ENCODE results near the gene PEBP1. TPM values are rescaled to one million over a fixed set of nuclear protein-coding genes. Genes with fewer than 3 reads are reported as not detected.

The PEBP1 gene
- polyA plus RNA-seq, 2 of the 4 experiments (the other 2 are of a cell fraction), result 169 to 246 TPM

DNA sequence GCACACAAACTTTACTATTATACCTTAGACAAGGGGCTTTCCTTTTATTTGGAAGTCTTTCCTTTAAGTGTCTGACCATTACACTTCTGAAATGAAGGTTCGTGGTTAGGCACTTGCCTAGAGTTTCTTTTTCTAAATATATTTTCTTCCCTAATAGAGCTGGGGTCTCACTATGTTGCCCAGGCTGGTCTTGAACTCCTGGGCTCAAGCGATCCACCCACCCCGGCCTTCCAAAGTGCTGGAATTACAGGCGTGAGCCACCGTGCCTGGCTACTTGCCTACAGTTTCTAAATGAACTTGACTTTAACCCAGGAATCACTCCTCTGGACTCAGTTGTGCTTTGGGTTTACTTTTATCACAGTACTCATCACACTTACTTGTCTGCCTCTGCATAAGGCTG lies 57.6 kb downstream of the PEBP1 start:
- Histone ChIP-seq H3K9me3 (no peaks in the 10 kb centered on the region), H3K4me1 (no peaks in the 10 kb centered on the region), H3K4me3 (no peak overlapping the region), H3K4me2 (no peak overlapping the region), H3K27ac (no peak overlapping the region)
- ChIA-PET POLR2A (no interaction called here), CTCF (interaction anchor here (1.0 to 1.7 kb wide), 3 partner anchors 11 to 183 kb away, joined by 3 to 8 read pairs (median 6); partner anchors contain the start of gene SUDS3)
- TF ChIP-seq MAFK (IDR thresholded peaks at IDR 0.05; ENCODE audit: partially characterized antibody), result no peak
- TF ChIP-seq, protein P1, sequence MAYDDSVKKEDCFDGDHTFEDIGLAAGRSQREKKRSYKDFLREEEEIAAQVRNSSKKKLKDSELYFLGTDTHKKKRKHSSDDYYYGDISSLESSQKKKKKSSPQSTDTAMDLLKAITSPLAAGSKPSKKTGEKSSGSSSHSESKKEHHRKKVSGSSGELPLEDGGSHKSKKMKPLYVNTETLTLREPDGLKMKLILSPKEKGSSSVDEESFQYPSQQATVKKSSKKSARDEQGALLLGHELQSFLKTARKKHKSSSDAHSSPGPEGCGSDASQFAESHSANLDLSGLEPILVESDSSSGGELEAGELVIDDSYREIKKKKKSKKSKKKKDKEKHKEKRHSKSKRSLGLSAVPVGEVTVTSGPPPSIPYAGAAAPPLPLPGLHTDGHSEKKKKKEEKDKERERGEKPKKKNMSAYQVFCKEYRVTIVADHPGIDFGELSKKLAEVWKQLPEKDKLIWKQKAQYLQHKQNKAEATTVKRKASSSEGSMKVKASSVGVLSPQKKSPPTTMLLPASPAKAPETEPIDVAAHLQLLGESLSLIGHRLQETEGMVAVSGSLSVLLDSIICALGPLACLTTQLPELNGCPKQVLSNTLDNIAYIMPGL (CRISPR knock-in tag; IDR thresholded peaks at IDR 0.05; ENCODE audit: borderline replicate concordance), result no peak
- no peak for TF ChIP-seq POLR2AphosphoS2 (conservative IDR thresholded peaks at IDR 0.05; ENCODE audit: low read length)
- no peak for TF ChIP-seq SMC3 (IDR thresholded peaks at IDR 0.05)
- no peak for TF ChIP-seq GATA3 (IDR thresholded peaks at IDR 0.05; ENCODE audit: borderline replicate concordance)
- TF ChIP-seq HEYL (CRISPR knock-in tag; IDR thresholded peaks at IDR 0.05), result no peak
- TF ChIP-seq JUN (IDR thresholded peaks at IDR 0.05), result no peak
- WGBS (ENCODE audit: missing lambda C conversion rate), result 90% methylated on average over 5 of the region's 5 CpGs
- no peak for FAIRE-seq
- DNase-seq (ENCODE audit: low read depth in 1 of 2, low spot score in 1 of 2), result no peak
- ATAC-seq, result no peak

DNA sequence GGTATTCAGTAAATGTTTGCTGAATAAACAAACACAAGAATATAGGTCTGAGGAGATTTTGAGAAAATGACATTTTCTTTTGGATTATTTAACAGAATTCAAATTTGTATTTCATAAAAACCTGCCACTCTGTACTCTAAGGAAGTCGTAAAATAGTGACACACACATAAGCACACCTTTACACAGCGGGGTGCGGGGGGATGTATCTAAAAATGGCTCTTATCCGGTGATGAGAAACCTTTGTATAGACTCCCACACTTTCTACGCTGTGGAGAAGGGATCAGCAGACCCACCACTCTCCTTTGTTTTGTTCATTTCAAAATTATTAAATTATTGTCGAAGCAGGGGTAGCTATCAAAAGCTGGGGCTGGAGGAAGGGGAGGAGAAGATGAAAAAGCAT lies 58.0 kb downstream of the PEBP1 start:
- Histone ChIP-seq H3K9me3 (no peaks in the 10 kb centered on the region), H3K4me1 (no peaks in the 10 kb centered on the region), H3K27ac (no peak overlapping the region), H3K4me3 (no peak overlapping the region), H3K4me2 (no peak overlapping the region)
- WGBS (ENCODE audit: missing lambda C conversion rate), result 90% methylated on average over 6 of the region's 6 CpGs
- CTCF ChIA-PET, result interaction anchor here (1.0 to 1.1 kb wide), 4 partner anchors 11 to 182 kb away, joined by 3 to 6 read pairs (median 4); no protein-coding TSS in a partner anchor
- POLR2A ChIA-PET, result no interaction called here
- DNase-seq (ENCODE audit: low read depth in 1 of 2, low spot score in 1 of 2), result no peak
- TF ChIP-seq, protein P2, sequence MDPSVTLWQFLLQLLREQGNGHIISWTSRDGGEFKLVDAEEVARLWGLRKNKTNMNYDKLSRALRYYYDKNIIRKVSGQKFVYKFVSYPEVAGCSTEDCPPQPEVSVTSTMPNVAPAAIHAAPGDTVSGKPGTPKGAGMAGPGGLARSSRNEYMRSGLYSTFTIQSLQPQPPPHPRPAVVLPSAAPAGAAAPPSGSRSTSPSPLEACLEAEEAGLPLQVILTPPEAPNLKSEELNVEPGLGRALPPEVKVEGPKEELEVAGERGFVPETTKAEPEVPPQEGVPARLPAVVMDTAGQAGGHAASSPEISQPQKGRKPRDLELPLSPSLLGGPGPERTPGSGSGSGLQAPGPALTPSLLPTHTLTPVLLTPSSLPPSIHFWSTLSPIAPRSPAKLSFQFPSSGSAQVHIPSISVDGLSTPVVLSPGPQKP (IDR thresholded peaks at IDR 0.05; ENCODE audit: low read depth, low read length), result no peak
- TF ChIP-seq, protein P3, sequence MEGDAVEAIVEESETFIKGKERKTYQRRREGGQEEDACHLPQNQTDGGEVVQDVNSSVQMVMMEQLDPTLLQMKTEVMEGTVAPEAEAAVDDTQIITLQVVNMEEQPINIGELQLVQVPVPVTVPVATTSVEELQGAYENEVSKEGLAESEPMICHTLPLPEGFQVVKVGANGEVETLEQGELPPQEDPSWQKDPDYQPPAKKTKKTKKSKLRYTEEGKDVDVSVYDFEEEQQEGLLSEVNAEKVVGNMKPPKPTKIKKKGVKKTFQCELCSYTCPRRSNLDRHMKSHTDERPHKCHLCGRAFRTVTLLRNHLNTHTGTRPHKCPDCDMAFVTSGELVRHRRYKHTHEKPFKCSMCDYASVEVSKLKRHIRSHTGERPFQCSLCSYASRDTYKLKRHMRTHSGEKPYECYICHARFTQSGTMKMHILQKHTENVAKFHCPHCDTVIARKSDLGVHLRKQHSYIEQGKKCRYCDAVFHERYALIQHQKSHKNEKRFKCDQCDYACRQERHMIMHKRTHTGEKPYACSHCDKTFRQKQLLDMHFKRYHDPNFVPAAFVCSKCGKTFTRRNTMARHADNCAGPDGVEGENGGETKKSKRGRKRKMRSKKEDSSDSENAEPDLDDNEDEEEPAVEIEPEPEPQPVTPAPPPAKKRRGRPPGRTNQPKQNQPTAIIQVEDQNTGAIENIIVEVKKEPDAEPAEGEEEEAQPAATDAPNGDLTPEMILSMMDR (IDR thresholded peaks at IDR 0.05), result no peak
- TF ChIP-seq EHF (CRISPR knock-in tag; IDR thresholded peaks at IDR 0.05), result no peak
- TF ChIP-seq JUN (IDR thresholded peaks at IDR 0.05), result no peak
- TF ChIP-seq MAFK (IDR thresholded peaks at IDR 0.05; ENCODE audit: partially characterized antibody), result no peak
- no peak for TF ChIP-seq POLR2AphosphoS2 (conservative IDR thresholded peaks at IDR 0.05; ENCODE audit: low read length)
- TF ChIP-seq HEYL (CRISPR knock-in tag; IDR thresholded peaks at IDR 0.05), result no peak
- TF ChIP-seq GATA3 (IDR thresholded peaks at IDR 0.05; ENCODE audit: borderline replicate concordance), result no peak
- no peak for TF ChIP-seq BHLHE40 (IDR thresholded peaks at IDR 0.05; ENCODE audit: low read depth, low read length)
- TF ChIP-seq PHF8 (IDR thresholded peaks at IDR 0.05; ENCODE audit: borderline replicate concordance, low read depth), result no peak
- TF ChIP-seq, protein P4, sequence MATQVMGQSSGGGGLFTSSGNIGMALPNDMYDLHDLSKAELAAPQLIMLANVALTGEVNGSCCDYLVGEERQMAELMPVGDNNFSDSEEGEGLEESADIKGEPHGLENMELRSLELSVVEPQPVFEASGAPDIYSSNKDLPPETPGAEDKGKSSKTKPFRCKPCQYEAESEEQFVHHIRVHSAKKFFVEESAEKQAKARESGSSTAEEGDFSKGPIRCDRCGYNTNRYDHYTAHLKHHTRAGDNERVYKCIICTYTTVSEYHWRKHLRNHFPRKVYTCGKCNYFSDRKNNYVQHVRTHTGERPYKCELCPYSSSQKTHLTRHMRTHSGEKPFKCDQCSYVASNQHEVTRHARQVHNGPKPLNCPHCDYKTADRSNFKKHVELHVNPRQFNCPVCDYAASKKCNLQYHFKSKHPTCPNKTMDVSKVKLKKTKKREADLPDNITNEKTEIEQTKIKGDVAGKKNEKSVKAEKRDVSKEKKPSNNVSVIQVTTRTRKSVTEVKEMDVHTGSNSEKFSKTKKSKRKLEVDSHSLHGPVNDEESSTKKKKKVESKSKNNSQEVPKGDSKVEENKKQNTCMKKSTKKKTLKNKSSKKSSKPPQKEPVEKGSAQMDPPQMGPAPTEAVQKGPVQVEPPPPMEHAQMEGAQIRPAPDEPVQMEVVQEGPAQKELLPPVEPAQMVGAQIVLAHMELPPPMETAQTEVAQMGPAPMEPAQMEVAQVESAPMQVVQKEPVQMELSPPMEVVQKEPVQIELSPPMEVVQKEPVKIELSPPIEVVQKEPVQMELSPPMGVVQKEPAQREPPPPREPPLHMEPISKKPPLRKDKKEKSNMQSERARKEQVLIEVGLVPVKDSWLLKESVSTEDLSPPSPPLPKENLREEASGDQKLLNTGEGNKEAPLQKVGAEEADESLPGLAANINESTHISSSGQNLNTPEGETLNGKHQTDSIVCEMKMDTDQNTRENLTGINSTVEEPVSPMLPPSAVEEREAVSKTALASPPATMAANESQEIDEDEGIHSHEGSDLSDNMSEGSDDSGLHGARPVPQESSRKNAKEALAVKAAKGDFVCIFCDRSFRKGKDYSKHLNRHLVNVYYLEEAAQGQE (IDR thresholded peaks at IDR 0.05), result no peak
- TF ChIP-seq, protein P5, sequence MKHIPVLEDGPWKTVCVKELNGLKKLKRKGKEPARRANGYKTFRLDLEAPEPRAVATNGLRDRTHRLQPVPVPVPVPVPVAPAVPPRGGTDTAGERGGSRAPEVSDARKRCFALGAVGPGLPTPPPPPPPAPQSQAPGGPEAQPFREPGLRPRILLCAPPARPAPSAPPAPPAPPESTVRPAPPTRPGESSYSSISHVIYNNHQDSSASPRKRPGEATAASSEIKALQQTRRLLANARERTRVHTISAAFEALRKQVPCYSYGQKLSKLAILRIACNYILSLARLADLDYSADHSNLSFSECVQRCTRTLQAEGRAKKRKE (CRISPR knock-in tag; IDR thresholded peaks at IDR 0.05; ENCODE audit: low read depth), result no peak
- ATAC-seq, result no peak
- no peak for FAIRE-seq

Other genes starting within 250 kb of the PEBP1 start
- gene KSR2, start 167.1 kb upstream of the PEBP1 start, polyA plus RNA-seq (2011; rRNA removed), result 1.2 and 1.7 TPM in 2 replicates
- 0.33 to 0.55 TPM (median 0.37 TPM) in 3 replicates for gene KSR2, start 167.1 kb upstream of the PEBP1 start, polyA plus RNA-seq (2017; fragmentation: RNase III; extraction: RNeasy Plus Mini Kit Qiagen cat#74134 plus additional on column Dnase treatment)
- 64.7 and 66.9 TPM in 2 replicates for gene RFC5, start 119.4 kb upstream of the PEBP1 start, polyA plus RNA-seq (2011; rRNA removed)
- gene RFC5, start 119.4 kb upstream of the PEBP1 start, polyA plus RNA-seq (2017; fragmentation: RNase III; extraction: RNeasy Plus Mini Kit Qiagen cat#74134 plus additional on column Dnase treatment), result 51.7 to 58.6 TPM (median 57.5 TPM) in 3 replicates
- 93.5 and 121 TPM in 2 replicates for gene WSB2, start 74.9 kb upstream of the PEBP1 start, polyA plus RNA-seq (2011; rRNA removed)
- 39.4 to 40.5 TPM (median 40.1 TPM) in 3 replicates for gene WSB2, start 74.9 kb upstream of the PEBP1 start, polyA plus RNA-seq (2017; fragmentation: RNase III; extraction: RNeasy Plus Mini Kit Qiagen cat#74134 plus additional on column Dnase treatment)
- 20.2 and 23.8 TPM in 2 replicates for gene VSIG10, start 32.1 kb upstream of the PEBP1 start, polyA plus RNA-seq (2011; rRNA removed)
- 15.8 to 18.3 TPM (median 18.0 TPM) in 3 replicates for gene VSIG10, start 32.1 kb upstream of the PEBP1 start, polyA plus RNA-seq (2017; fragmentation: RNase III; extraction: RNeasy Plus Mini Kit Qiagen cat#74134 plus additional on column Dnase treatment)
- gene TAOK3, start 236.8 kb downstream of the PEBP1 start, polyA plus RNA-seq (2011; rRNA removed), result 27.6 and 32.4 TPM in 2 replicates
- gene TAOK3, start 236.8 kb downstream of the PEBP1 start, polyA plus RNA-seq (2017; fragmentation: RNase III; extraction: RNeasy Plus Mini Kit Qiagen cat#74134 plus additional on column Dnase treatment), result 10.6 to 13.7 TPM (median 13.1 TPM) in 3 replicates
- 31.9 and 36.5 TPM in 2 replicates for gene SUDS3, start 240.4 kb downstream of the PEBP1 start, polyA plus RNA-seq (2011; rRNA removed)
- 17.9 to 20.3 TPM (median 18.4 TPM) in 3 replicates for gene SUDS3, start 240.4 kb downstream of the PEBP1 start, polyA plus RNA-seq (2017; fragmentation: RNase III; extraction: RNeasy Plus Mini Kit Qiagen cat#74134 plus additional on column Dnase treatment)

Measured in A549 (cell line).